ENCODE results near the gene EXOC2.
A peak's percentile ranks its signal among the peaks of the same experiment; 100 is the strongest.

Gene EXOC2

GRCh38 chr6:455835-456234 lies 237.1 kb downstream of the EXOC2 start:
- Histone ChIP-seq H3K9me3 (ENCODE audit: insufficient read depth, low read depth, low read length) (peaks cover 6% of the 10 kb centered on the region), H3K9ac (ENCODE audit: low read length) (no peak overlapping the region), H3K23ac (ENCODE audit: low read length) (no peak overlapping the region), H2BK120ac (ENCODE audit: insufficient read depth, low read length, poor library complexity) (no peak overlapping the region), H2BK5ac (ENCODE audit: low read depth, low read length, poor library complexity) (no peak overlapping the region), H3K18ac (ENCODE audit: low read length) (no peak overlapping the region), H3K4me3 (ENCODE audit: low read depth, low read length) (no peak overlapping the region), H4K91ac (ENCODE audit: low read depth, low read length) (no peak overlapping the region), H3K14ac (ENCODE audit: low read length) (no peak overlapping the region), H3K36me3 (ENCODE audit: control insufficient read depth in 1 of 2, insufficient read depth in 2 of 2, low read length in 2 of 2) (no peaks in the 10 kb centered on the region), H3K27ac (ENCODE audit: low read depth, low read length) (no peak overlapping the region), H4K8ac (ENCODE audit: low read depth, low read length) (no peak overlapping the region), H3K4me2 (ENCODE audit: low read length) (no peak overlapping the region), H3K4me1 (ENCODE audit: control insufficient read depth in 1 of 2, insufficient read depth in 2 of 2, low read length in 2 of 2) (no peaks in the 10 kb centered on the region), H3K4ac (ENCODE audit: low read depth, low read length) (no peak overlapping the region), H2AK5ac (ENCODE audit: low read length) (no peak overlapping the region), H3K79me1 (ENCODE audit: low read length) (no peaks in the 10 kb centered on the region), H3K27me3 (ENCODE audit: insufficient read depth, low read length) (no peaks in the 10 kb centered on the region), H4K12ac (ENCODE audit: low read depth, low read length) (no peak overlapping the region), H3K79me2 (ENCODE audit: control insufficient read depth, insufficient read depth, low read length, poor library complexity) (no peaks in the 10 kb centered on the region), H2BK12ac (ENCODE audit: low read length) (no peak overlapping the region), H2AFZ (ENCODE audit: insufficient read depth, low read length, poor library complexity) (no peak overlapping the region)
- no CpG with 5 or more reads among the region's 8 CpGs for WGBS (ENCODE audit: extremely low coverage, insufficient coverage, insufficient read length)
- no peak for DNase-seq

- no peak overlapping the region for H3K4ac ChIP-seq (ENCODE audit: low read depth, low read length)
- no peak for DNase-seq
- H3K9me3 ChIP-seq (ENCODE audit: insufficient read depth, low read depth, low read length) = peaks cover 7% of the 10 kb centered on the region
- WGBS (ENCODE audit: extremely low coverage, insufficient coverage, insufficient read length) = no CpG with 5 or more reads among the region's 11 CpGs
- H4K12ac ChIP-seq (ENCODE audit: low read depth, low read length) = no peak overlapping the region
- H3K23ac ChIP-seq (ENCODE audit: low read length) = no peak overlapping the region
- no peaks in the 10 kb centered on the region for H3K36me3 ChIP-seq (ENCODE audit: control insufficient read depth in 1 of 2, insufficient read depth in 2 of 2, low read length in 2 of 2)
- H3K79me2 ChIP-seq (ENCODE audit: control insufficient read depth, insufficient read depth, low read length, poor library complexity) = no peaks in the 10 kb centered on the region
- no peak overlapping the region for H3K18ac ChIP-seq (ENCODE audit: low read length)
- no peak overlapping the region for H2AFZ ChIP-seq (ENCODE audit: insufficient read depth, low read length, poor library complexity)
- no peaks in the 10 kb centered on the region for H3K4me1 ChIP-seq (ENCODE audit: control insufficient read depth in 1 of 2, insufficient read depth in 2 of 2, low read length in 2 of 2)
- H4K8ac ChIP-seq (ENCODE audit: low read depth, low read length) = no peak overlapping the region
- H3K79me1 ChIP-seq (ENCODE audit: low read length) = no peaks in the 10 kb centered on the region
- H4K91ac ChIP-seq (ENCODE audit: low read depth, low read length) = no peak overlapping the region
- H3K4me2 ChIP-seq (ENCODE audit: low read length) = no peak overlapping the region
- no peak overlapping the region for H2BK5ac ChIP-seq (ENCODE audit: low read depth, low read length, poor library complexity)
- no peak overlapping the region for H3K9ac ChIP-seq (ENCODE audit: low read length)
- H3K14ac ChIP-seq (ENCODE audit: low read length) = no peak overlapping the region
- no peak overlapping the region for H3K27ac ChIP-seq (ENCODE audit: low read depth, low read length)
- H2BK12ac ChIP-seq (ENCODE audit: low read length) = no peak overlapping the region
- H3K4me3 ChIP-seq (ENCODE audit: low read depth, low read length) = no peak overlapping the region
- H2BK120ac ChIP-seq (ENCODE audit: insufficient read depth, low read length, poor library complexity) = no peak overlapping the region
- H3K27me3 ChIP-seq (ENCODE audit: insufficient read depth, low read length) = no peaks in the 10 kb centered on the region
- no peak overlapping the region for H2AK5ac ChIP-seq (ENCODE audit: low read length)
These were observed 237.8 kb downstream of the EXOC2 start for GRCh38 chr6:455006-455585.

GRCh38 chr6:454148-454991 lies 238.6 kb downstream of the EXOC2 start:
- Histone ChIP-seq H3K79me2 (ENCODE audit: control insufficient read depth, insufficient read depth, low read length, poor library complexity) (no peaks in the 10 kb centered on the region), H2BK12ac (ENCODE audit: low read length) (no peak overlapping the region), H3K4me2 (ENCODE audit: low read length) (no peak overlapping the region), H4K8ac (ENCODE audit: low read depth, low read length) (no peak overlapping the region), H2BK5ac (ENCODE audit: low read depth, low read length, poor library complexity) (no peak overlapping the region), H3K18ac (ENCODE audit: low read length) (no peak overlapping the region), H4K91ac (ENCODE audit: low read depth, low read length) (no peak overlapping the region), H3K27ac (ENCODE audit: low read depth, low read length) (no peak overlapping the region), H3K79me1 (ENCODE audit: low read length) (no peaks in the 10 kb centered on the region), H3K23ac (ENCODE audit: low read length) (no peak overlapping the region), H3K9me3 (ENCODE audit: insufficient read depth, low read depth, low read length) (peaks cover 13% of the 10 kb centered on the region), H2BK120ac (ENCODE audit: insufficient read depth, low read length, poor library complexity) (no peak overlapping the region), H3K4me3 (ENCODE audit: low read depth, low read length) (no peak overlapping the region), H3K4me1 (ENCODE audit: control insufficient read depth in 1 of 2, insufficient read depth in 2 of 2, low read length in 2 of 2) (no peaks in the 10 kb centered on the region), H2AK5ac (ENCODE audit: low read length) (no peak overlapping the region), H3K4ac (ENCODE audit: low read depth, low read length) (no peak overlapping the region), H2AFZ (ENCODE audit: insufficient read depth, low read length, poor library complexity) (no peak overlapping the region), H3K9ac (ENCODE audit: low read length) (no peak overlapping the region), H3K36me3 (ENCODE audit: control insufficient read depth in 1 of 2, insufficient read depth in 2 of 2, low read length in 2 of 2) (no peaks in the 10 kb centered on the region), H4K12ac (ENCODE audit: low read depth, low read length) (no peak overlapping the region), H3K14ac (ENCODE audit: low read length) (no peak overlapping the region), H3K27me3 (ENCODE audit: insufficient read depth, low read length) (no peaks in the 10 kb centered on the region)
- no peak for DNase-seq
- WGBS (ENCODE audit: extremely low coverage, insufficient coverage, insufficient read length) = no CpG with 5 or more reads among the region's 5 CpGs

GRCh38 chr6:453152-453551 lies 239.8 kb downstream of the EXOC2 start:
- Histone ChIP-seq H3K4me2 (ENCODE audit: low read length) (no peak overlapping the region), H3K36me3 (ENCODE audit: control insufficient read depth in 1 of 2, insufficient read depth in 2 of 2, low read length in 2 of 2) (no peaks in the 10 kb centered on the region), H2BK120ac (ENCODE audit: insufficient read depth, low read length, poor library complexity) (no peak overlapping the region), H2BK5ac (ENCODE audit: low read depth, low read length, poor library complexity) (no peak overlapping the region), H2AFZ (ENCODE audit: insufficient read depth, low read length, poor library complexity) (no peak overlapping the region), H2BK12ac (ENCODE audit: low read length) (no peak overlapping the region), H3K27me3 (ENCODE audit: insufficient read depth, low read length) (no peaks in the 10 kb centered on the region), H3K27ac (ENCODE audit: low read depth, low read length) (no peak overlapping the region), H3K9me3 (ENCODE audit: insufficient read depth, low read depth, low read length) (peaks cover 21% of the 10 kb centered on the region), H3K14ac (ENCODE audit: low read length) (no peak overlapping the region), H4K91ac (ENCODE audit: low read depth, low read length) (no peak overlapping the region), H3K23ac (ENCODE audit: low read length) (no peak overlapping the region), H4K8ac (ENCODE audit: low read depth, low read length) (no peak overlapping the region), H3K79me2 (ENCODE audit: control insufficient read depth, insufficient read depth, low read length, poor library complexity) (no peaks in the 10 kb centered on the region), H3K9ac (ENCODE audit: low read length) (no peak overlapping the region), H3K4me1 (ENCODE audit: control insufficient read depth in 1 of 2, insufficient read depth in 2 of 2, low read length in 2 of 2) (no peaks in the 10 kb centered on the region), H3K18ac (ENCODE audit: low read length) (no peak overlapping the region), H3K79me1 (ENCODE audit: low read length) (no peaks in the 10 kb centered on the region), H3K4ac (ENCODE audit: low read depth, low read length) (no peak overlapping the region), H2AK5ac (ENCODE audit: low read length) (no peak overlapping the region), H3K4me3 (ENCODE audit: low read depth, low read length) (peak overlapping the region; percentile 44), H4K12ac (ENCODE audit: low read depth, low read length) (no peak overlapping the region)
- whole genome bisulfite sequencing (ENCODE audit: extremely low coverage, insufficient coverage, insufficient read length) = no CpG with 5 or more reads among the region's 13 CpGs
- peak in 1 of 2 donors; percentile 71 for DNase-seq
